GM18858 (cell line): Measurements from ENCODE around the gene GRIK4.
A peak's percentile ranks its signal among the peaks of the same experiment; 100 is the strongest.
"Not testable (repeated sequence)": the region's sequence is repeated elsewhere in the genome, so short reads cannot be mapped to it uniquely, and the experiment has no call there.

Experiments used
- ATAC-seq: cut with Tn5 transposase; IDR thresholded peaks from one replicate; pipeline ENCODE4 v1.9.1; 2021; ENCODE audit not compliant: unreplicated experiment

The GRIK4 gene

DNA sequence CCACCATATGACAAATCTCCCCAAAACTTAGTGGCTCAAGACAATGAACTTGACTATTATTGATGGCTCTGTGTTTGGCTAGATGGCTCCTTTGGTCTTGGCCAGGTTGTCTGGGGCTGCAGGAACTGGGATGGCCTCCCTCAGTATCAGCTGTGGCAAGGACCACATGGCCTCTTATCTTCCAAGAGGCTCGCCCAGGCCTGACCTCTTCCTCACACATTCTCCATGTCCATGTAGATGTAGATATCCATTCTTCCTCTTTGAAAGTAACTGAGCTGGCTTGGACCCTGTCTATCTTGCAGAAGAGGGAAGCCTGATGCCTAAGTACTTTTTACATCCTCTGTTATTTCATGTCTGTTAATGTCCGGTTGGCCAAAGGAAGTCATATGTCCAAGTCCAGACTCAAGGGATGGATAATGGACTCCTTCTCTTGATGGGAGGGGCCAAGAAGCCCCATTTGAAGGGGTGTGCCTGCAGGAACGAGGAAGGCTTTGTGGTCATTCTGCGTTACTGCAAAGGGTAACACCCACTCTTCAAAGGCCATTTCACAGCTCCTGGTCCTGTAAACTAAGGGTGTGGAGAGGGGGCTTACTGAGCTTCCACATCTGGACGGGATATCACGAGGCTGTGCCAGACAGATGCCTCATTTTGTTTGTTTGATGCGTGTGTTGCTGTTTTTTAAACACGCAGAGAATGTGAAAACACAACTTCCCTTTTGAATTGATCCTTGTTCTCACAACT lies 87.1 kb downstream of the GRIK4 start:
- no peak for ATAC-seq

- ATAC-seq: no peak
Observed at GRCh38 chr11:120599816-120600420, 88.4 kb downstream of the GRIK4 start.

DNA sequence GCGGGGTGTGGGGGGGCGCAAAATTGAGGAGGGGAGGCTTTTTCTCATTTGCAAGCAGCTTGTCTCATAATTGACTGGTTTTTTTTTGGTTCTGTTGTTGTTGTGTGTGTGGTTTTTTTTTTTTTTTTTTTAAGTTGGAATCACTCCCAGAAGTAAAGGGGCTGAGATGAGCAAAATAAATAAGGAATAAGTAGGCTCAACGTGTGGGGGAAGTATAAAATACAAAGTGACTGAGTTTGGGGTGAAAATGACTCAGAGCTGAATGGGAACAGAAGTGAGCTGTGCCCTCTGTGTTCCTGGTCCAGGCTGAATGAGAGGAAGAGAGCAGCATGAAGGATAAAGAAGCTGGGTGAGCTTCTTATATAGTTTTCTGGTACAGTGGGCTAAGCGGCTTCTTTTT lies 90.0 kb downstream of the GRIK4 start:
- no peak for ATAC-seq

DNA sequence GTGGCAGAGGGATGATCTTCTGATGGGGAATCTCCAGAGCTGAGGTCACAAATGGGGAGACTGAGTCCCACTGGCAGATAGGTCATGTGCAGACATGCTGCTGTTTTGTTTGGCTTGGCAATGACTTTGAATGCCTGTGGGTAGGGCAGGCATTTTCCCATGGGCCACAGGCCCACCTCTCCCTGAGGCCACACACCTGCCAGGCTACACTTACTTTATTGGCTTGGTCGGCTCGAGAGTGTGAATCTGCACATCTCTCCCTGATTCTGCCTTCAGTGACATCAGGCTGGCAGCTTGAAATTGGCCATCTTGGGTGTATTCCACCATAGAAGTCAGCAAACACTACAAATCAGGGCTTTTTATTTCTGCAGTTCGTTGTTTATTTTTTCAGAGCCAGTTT lies 91.5 kb downstream of the GRIK4 start:
- ATAC-seq: no peak

GRCh38 chr11:120605469-120605868 lies 93.9 kb downstream of the GRIK4 start:
- no peak for ATAC-seq

GRCh38 chr11:120606211-120607010 lies 94.9 kb downstream of the GRIK4 start:
- no peak for ATAC-seq

DNA sequence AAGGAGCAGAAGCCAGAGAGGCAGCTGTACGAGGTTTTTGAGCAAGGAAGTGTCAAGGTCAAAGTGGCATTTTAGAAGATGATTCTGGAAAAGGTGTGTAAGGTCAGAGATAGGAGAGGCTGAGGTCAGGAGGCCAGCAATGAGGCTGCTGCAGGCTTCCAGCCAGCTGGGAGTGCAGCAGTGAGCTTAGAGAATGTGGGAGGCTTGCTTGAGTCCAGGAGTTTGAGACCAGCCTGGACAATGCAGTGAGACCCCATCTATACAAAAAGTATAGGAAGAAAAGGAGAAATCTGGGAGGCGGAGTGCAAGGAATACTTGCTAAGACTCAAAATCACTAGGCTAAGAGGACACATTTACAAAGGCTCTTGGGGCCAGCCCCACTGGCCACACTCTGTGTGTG lies 96.5 kb downstream of the GRIK4 start:
- no peak for ATAC-seq

DNA sequence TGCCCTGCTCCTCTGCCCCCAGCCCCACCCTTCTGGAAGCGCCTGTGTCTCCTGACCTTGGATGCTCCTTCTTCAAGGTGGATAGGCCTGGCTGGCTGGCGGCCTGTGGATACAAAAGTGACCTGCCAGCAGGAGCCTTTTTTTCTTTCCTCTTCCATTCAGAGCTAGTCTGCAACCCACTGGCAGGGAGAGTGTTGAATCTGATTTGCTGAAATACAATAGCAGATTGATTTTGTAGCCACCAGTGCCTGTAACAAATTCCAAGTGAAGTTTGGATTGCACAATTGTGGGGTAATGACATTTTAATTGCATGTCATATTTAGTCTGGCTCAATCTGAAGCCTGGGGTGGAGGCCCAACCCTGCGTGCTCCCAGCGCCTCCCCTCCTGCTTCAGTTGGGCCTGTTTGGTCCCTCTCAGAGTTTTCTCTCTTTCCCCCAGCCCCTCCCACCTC lies 97.2 kb downstream of the GRIK4 start:
- ATAC-seq: no peak

DNA sequence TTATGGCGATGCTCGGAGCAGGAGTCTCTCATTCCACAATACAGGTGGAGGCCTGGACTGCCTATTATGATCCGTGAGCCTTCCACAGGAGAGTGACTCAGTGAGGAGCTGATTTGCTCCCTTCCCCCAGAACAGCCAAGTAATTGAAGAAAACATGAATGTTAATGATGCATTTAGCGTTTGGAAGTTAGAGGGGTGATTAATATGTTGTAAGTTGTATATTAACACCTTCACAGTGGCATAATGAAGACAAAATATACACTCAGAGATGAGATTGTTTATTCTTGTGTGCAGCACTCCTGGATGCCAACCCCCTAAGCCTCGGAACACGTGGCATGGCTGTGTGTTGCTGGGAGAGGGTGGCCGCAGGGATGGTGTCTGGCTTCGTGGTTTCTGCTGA lies 98.6 kb downstream of the GRIK4 start:
- ATAC-seq: no peak

DNA sequence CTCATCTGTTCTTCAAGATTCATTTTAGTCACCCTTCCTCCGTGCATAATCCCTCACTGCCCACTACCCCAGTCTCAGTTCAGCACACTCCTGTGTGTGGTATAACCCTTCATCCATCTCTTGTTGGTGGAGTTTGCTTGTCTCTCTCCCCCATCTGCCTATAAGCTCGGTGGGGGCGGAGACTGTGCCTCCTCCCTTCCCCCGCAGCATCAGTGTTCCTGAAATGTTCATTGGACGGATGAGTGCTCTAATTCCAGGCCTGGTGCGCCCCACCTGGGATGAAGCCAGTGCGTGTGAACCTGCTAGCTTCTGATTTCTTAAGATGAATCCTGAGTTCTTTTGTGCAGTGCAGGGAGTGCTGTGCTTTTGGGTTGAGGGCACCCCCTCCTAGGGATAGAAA lies 100.0 kb downstream of the GRIK4 start:
- ATAC-seq: no peak

DNA sequence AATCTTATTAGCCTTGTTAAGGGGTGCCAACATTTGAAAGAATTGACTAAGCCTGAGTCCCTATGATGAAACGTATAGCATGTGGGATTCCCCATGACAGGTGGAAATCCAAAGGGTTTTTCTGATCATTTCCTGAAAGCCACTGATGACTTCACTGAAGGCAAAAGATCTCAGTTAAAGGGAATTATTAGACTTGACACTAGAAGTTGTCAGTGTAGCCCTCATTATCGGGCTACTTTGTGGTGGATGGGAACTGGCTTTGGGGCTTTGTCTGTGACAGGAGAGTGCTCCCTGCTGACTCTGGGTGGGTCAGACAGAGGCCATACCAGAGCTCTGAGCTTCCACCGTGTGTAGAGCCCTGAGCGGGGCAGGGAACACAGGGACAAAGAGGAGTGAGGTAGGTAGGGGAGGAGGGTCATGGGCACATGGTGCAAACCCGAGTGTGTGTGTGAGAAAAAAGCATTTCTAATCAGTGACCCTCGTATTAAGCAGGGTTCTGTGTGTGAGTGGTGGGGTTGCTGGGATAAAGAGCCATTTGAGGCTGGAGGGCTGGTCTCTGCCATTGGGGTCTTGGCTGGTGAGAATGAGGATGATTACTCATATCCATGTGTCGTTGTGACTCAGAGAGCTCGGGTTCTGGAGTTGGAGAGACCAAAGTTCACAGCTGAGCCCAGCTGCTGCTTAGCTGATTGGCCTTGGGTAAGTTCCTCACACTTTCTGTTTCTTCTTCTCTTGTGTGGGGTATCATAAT lies 101.1 kb downstream of the GRIK4 start:
- ATAC-seq: peak; percentile 87

DNA sequence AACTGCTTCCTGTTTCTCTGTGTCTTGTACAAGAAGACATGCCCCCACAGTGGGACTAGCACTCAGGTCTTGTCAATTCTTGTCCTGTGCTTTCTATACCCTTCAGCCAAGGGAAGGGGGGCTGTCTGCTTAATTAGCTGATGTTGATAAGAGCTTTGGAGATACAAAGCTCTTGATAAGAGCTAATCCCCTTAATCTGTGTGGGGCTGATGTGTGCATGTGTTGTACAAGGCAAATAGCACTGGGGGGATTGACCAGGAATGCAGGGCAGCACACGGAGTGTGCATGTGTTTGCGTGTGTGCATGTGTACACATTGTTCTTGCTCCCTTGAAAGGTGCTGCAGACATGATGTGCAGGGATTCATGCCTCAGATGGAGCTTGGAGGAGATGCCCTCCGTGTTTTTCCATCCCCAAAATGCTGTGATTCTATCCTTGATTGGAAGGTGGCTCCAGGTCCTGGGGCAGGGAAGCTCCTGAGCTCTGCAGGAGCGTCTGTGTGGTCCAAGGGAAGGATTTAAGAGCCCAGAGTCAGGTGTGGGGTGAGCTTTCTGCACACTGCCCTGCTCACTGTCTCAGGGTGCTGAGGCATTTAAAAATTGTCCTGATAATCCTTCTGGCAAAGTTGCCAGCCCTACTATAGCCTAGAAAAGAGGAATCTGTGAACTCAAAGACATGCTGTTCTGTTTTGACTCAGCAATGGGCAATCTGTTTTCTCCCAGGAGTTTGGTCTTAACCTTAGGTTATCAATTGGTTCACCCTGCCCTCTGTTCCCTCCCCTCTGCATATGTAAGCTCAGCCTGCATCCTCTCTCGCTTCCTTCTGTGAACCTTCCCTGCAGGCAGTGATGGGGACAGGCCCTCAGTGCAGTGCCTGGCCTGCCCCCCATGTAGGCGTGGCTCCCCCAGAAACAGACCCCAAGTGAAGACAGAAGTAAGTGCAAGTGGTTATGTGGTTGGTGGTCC lies 102.0 kb downstream of the GRIK4 start:
- ATAC-seq: peak; percentile 43

GRCh38 chr11:120615391-120615790 lies 103.8 kb downstream of the GRIK4 start:
- no peak for ATAC-seq

- ATAC-seq: no peak
Observed at GRCh38 chr11:120618399-120618798, 106.9 kb downstream of the GRIK4 start.

- no peak for ATAC-seq
Observed at GRCh38 chr11:120622189-120622875, 110.8 kb downstream of the GRIK4 start.

DNA sequence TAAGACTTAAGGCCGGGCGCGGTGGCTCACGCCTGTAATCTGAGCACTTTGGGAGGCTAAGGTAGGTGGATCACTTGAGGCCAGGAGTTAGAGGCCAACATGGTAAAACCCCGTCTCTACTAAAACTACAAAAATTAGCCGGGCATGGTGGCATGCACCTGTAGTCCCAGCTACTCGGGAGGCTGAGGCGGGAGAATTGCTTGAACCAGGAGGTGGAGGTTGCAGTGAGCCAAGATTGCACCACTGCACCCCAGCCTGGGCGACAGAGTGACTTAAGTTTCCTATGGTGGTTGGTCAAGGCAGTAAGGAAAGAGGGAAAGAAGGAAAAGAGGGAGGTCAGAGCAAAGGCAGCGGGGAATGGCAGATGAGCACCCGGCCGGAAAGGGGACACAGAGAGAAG lies 113.4 kb downstream of the GRIK4 start:
- ATAC-seq: not testable (repeated sequence)

- no peak for ATAC-seq
Observed at GRCh38 chr11:120625565-120625964, 114.0 kb downstream of the GRIK4 start.

GRCh38 chr11:120626791-120627190 lies 115.2 kb downstream of the GRIK4 start:
- no peak for ATAC-seq

GRCh38 chr11:120627327-120628163 lies 116.0 kb downstream of the GRIK4 start:
- no peak for ATAC-seq
